Measurements from ENCODE around the gene ARHGEF28. TPM values are rescaled to one million over a fixed set of nuclear protein-coding genes. Genes with fewer than 3 reads are reported as not detected.

The ARHGEF28 gene
- total and polyA plus RNA-seq, 2 experiments from 2014 or later, result 3.5 to 11.2 TPM

- TF ChIP-seq EZH2phosphoT487 (IDR thresholded peaks at IDR 0.05; ENCODE audit: low read depth, severe bottlenecking, unreplicated experiment), result no peak
- TF ChIP-seq CTCF (IDR thresholded peaks at IDR 0.05; ENCODE audit: poor library complexity), result no peak
- TF ChIP-seq EZH2 (IDR thresholded peaks at IDR 0.05; ENCODE audit: borderline replicate concordance), result no peak
- Histone ChIP-seq H3K9me2 (replicated peaks; ENCODE audit: insufficient read depth) (no peaks in the 10 kb centered on the region), H3K4me1 (ENCODE audit: insufficient read depth) (no peaks in the 10 kb centered on the region), H3K27ac (no peak overlapping the region), H3K4me2 (no peak overlapping the region), H3K4me3 (no peak overlapping the region), H2AFZ (no peak overlapping the region), H3K36me3 (replicated peaks; ENCODE audit: insufficient read depth, low read depth) (no peaks in the 10 kb centered on the region), H4K20me1 (ENCODE audit: insufficient read depth, poor library complexity, severe bottlenecking) (no peaks in the 10 kb centered on the region), H3K9me3 (ENCODE audit: low read depth) (no peaks in the 10 kb centered on the region), H3K27me3 (no peaks in the 10 kb centered on the region), H3K79me2 (no peaks in the 10 kb centered on the region)
- 67% methylated on average over 1 of the region's 1 CpG for WGBS (ENCODE audit: low lambda C conversion rate, missing lambda C conversion rate)
- DNase-seq (ENCODE audit: low spot score), result no peak
These were observed 133.8 kb downstream of the ARHGEF28 start for GRCh38 chr5:73759771-73760170.

GRCh38 chr5:73763300-73764032 lies 137.5 kb downstream of the ARHGEF28 start:
- no peaks in the 10 kb centered on the region for H3K9me3 ChIP-seq (ENCODE audit: low read depth)
- no peak overlapping the region for H3K4me2 ChIP-seq
- WGBS (ENCODE audit: low lambda C conversion rate, missing lambda C conversion rate), result 87% methylated on average over 7 of the region's 7 CpGs
- no peak overlapping the region for H2AFZ ChIP-seq
- TF ChIP-seq EZH2 (IDR thresholded peaks at IDR 0.05; ENCODE audit: borderline replicate concordance), result no peak
- TF ChIP-seq CTCF (IDR thresholded peaks at IDR 0.05; ENCODE audit: poor library complexity), result no peak
- no peak for TF ChIP-seq EZH2phosphoT487 (IDR thresholded peaks at IDR 0.05; ENCODE audit: low read depth, severe bottlenecking, unreplicated experiment)
- H3K4me1 ChIP-seq (ENCODE audit: insufficient read depth), result no peaks in the 10 kb centered on the region
- H4K20me1 ChIP-seq (ENCODE audit: insufficient read depth, poor library complexity, severe bottlenecking), result no peaks in the 10 kb centered on the region
- no peak overlapping the region for H3K27ac ChIP-seq
- no peaks in the 10 kb centered on the region for H3K36me3 ChIP-seq (replicated peaks; ENCODE audit: insufficient read depth, low read depth)
- no peak for DNase-seq (ENCODE audit: low spot score)
- H3K9me2 ChIP-seq (replicated peaks; ENCODE audit: insufficient read depth), result no peaks in the 10 kb centered on the region
- no peaks in the 10 kb centered on the region for H3K79me2 ChIP-seq
- H3K27me3 ChIP-seq, result no peaks in the 10 kb centered on the region
- no peak overlapping the region for H3K4me3 ChIP-seq

GRCh38 chr5:73764586-73764985 lies 138.6 kb downstream of the ARHGEF28 start:
- TF ChIP-seq EZH2 (IDR thresholded peaks at IDR 0.05; ENCODE audit: borderline replicate concordance), result no peak
- TF ChIP-seq EZH2phosphoT487 (IDR thresholded peaks at IDR 0.05; ENCODE audit: low read depth, severe bottlenecking, unreplicated experiment), result no peak
- no peak for TF ChIP-seq CTCF (IDR thresholded peaks at IDR 0.05; ENCODE audit: poor library complexity)
- no peaks in the 10 kb centered on the region for H3K9me2 ChIP-seq (replicated peaks; ENCODE audit: insufficient read depth)
- DNase-seq (ENCODE audit: low spot score), result no peak
- 89% methylated on average over 2 of the region's 2 CpGs for WGBS (ENCODE audit: low lambda C conversion rate, missing lambda C conversion rate)
- H3K4me1 ChIP-seq (ENCODE audit: insufficient read depth), result no peaks in the 10 kb centered on the region
- no peak overlapping the region for H2AFZ ChIP-seq
- no peak overlapping the region for H3K4me3 ChIP-seq
- H3K27me3 ChIP-seq, result no peaks in the 10 kb centered on the region
- H3K27ac ChIP-seq, result no peak overlapping the region
- H3K9me3 ChIP-seq (ENCODE audit: low read depth), result no peaks in the 10 kb centered on the region
- no peak overlapping the region for H3K4me2 ChIP-seq
- no peaks in the 10 kb centered on the region for H3K79me2 ChIP-seq
- no peaks in the 10 kb centered on the region for H3K36me3 ChIP-seq (replicated peaks; ENCODE audit: insufficient read depth, low read depth)
- H4K20me1 ChIP-seq (ENCODE audit: insufficient read depth, poor library complexity, severe bottlenecking), result no peaks in the 10 kb centered on the region
